DOHH2 (cell line): ENCODE measurements around the gene SRPK2.

Experiments used
- H3F3A ChIP-seq: fragments of 200-600 bp; sonication (generic), shearing (Covaris generic); 2 replicates; pipeline ENCODE4 v1.6.0; 2016; ENCODE audit warnings: antibody characterized with exemption, mild to moderate bottlenecking; ENCODE audit not compliant: control insufficient read depth, insufficient read depth
- H3K27ac ChIP-seq: fragments of 200-600 bp; sonication (generic); 2 replicates; pipeline ENCODE4 v1.5.1; 2014; ENCODE audit warnings: low read depth, mild to moderate bottlenecking, low read length, moderate library complexity
- H3K27me3 ChIP-seq: fragments of 200-600 bp; sonication (generic); 2 replicates; pipeline ENCODE4 v1.6.1; 2014; ENCODE audit warnings: mild to moderate bottlenecking, low read length, mixed read lengths; ENCODE audit not compliant: control insufficient read depth
- H3K36me3 ChIP-seq: fragments of 200-600 bp; sonication (generic); 2 replicates; pipeline ENCODE4 v1.6.1; 2014; ENCODE audit warnings: mild to moderate bottlenecking, low read length, moderate library complexity, mixed read lengths; ENCODE audit not compliant: control insufficient read depth
- H3K4me1 ChIP-seq: fragments of 200-600 bp; sonication (generic); 2 replicates; pipeline ENCODE4 v1.6.1; 2014; ENCODE audit warnings: mild to moderate bottlenecking, low read length, mixed read lengths; ENCODE audit not compliant: control insufficient read depth
- H3K4me2 ChIP-seq: fragments of 200-600 bp; sonication (generic); 2 replicates; pipeline ENCODE4 v1.6.0; 2014; ENCODE audit warnings: mild to moderate bottlenecking, low read length, moderate library complexity
- H3K4me3 ChIP-seq: fragments of 200-600 bp; sonication (generic); 2 replicates; pipeline ENCODE4 v1.5.1; 2014; ENCODE audit warnings: mild to moderate bottlenecking, low read length, mixed read lengths
- H3K79me2 ChIP-seq: fragments of 200-600 bp; sonication (generic); 2 replicates; pipeline ENCODE4 v1.6.1; 2014; ENCODE audit warnings: mild to moderate bottlenecking, low read length, mixed read lengths; ENCODE audit not compliant: control insufficient read depth
- H3K9me2 ChIP-seq: fragments of 200-600 bp; sonication (generic); replicated peaks from 2 replicates; pipeline ENCODE4 v1.6.1; 2014; ENCODE audit warnings: mild to moderate bottlenecking, low read length, mixed read lengths; ENCODE audit not compliant: control insufficient read depth
- H3K9me3 ChIP-seq: fragments of 200-600 bp; sonication (generic); 2 replicates; pipeline ENCODE4 v1.6.1; 2014; ENCODE audit warnings: antibody characterized with exemption, low read length, mixed read lengths; ENCODE audit not compliant: control insufficient read depth, insufficient read depth
- H4K20me1 ChIP-seq: fragments of 200-600 bp; sonication (generic); 2 replicates; pipeline ENCODE4 v1.6.0; 2014; ENCODE audit warnings: low read depth, mild to moderate bottlenecking, antibody characterized with exemption, low read length, moderate library complexity; ENCODE audit not compliant: control insufficient read depth, insufficient read depth
- CTCF ChIP-seq: fragments of 200-600 bp; sonication (generic); IDR thresholded peaks from one replicate; pipeline ENCODE4 v1.5.1; 2014; ENCODE audit warnings: antibody characterized with exemption, mild to moderate bottlenecking, low read depth, low read length; ENCODE audit not compliant: poor library complexity, severe bottlenecking
- EZH2phosphoT487 ChIP-seq: fragments of 200-600 bp; sonication (generic); IDR thresholded peaks from 2 replicates; pipeline ENCODE4 v1.6.1; 2017; ENCODE audit warnings: borderline replicate concordance, mild to moderate bottlenecking, antibody characterized with exemption, low read length, moderate library complexity, mixed read lengths

The SRPK2 gene

GRCh38 chr7:105141068-105141467 is 247.7 kb downstream of the SRPK2 start:
- Histone ChIP-seq H3K4me2 (no peak overlapping the region), H4K20me1 (no peaks in the 10 kb centered on the region), H3K27ac (no peak overlapping the region), H3K36me3 (peaks cover 8% of the 10 kb centered on the region; the same call in 1 of the 2 replicates), H3F3A (no peaks in the 10 kb centered on the region), H3K9me2 (no peaks in the 10 kb centered on the region), H3K27me3 (no peaks in the 10 kb centered on the region), H3K4me1 (no peaks in the 10 kb centered on the region), H3K9me3 (no peaks in the 10 kb centered on the region), H3K4me3 (no peak overlapping the region), H3K79me2 (no peaks in the 10 kb centered on the region)
- TF ChIP-seq EZH2phosphoT487, result no peak
- TF ChIP-seq CTCF, result peak; percentile 53

- Histone ChIP-seq H3K4me1 (no peaks in the 10 kb centered on the region), H3K4me2 (no peak overlapping the region), H3K36me3 (peaks cover 8% of the 10 kb centered on the region; the same call in 1 of the 2 replicates), H3K9me2 (no peaks in the 10 kb centered on the region), H3K9me3 (no peaks in the 10 kb centered on the region), H3K27ac (no peak overlapping the region), H3K4me3 (no peak overlapping the region), H4K20me1 (no peaks in the 10 kb centered on the region), H3K79me2 (no peaks in the 10 kb centered on the region), H3F3A (no peaks in the 10 kb centered on the region), H3K27me3 (no peaks in the 10 kb centered on the region)
- no peak for TF ChIP-seq EZH2phosphoT487
- no peak for TF ChIP-seq CTCF
Measured at GRCh38 chr7:105139381-105139780, 249.3 kb downstream of the SRPK2 start.

GRCh38 chr7:105137898-105138297 is 250.8 kb downstream of the SRPK2 start:
- TF ChIP-seq CTCF (no peak), EZH2phosphoT487 (no peak)
- Histone ChIP-seq H3K27me3 (no peaks in the 10 kb centered on the region), H3K4me2 (no peak overlapping the region), H3K9me3 (no peaks in the 10 kb centered on the region), H3K27ac (no peak overlapping the region), H3K4me3 (no peak overlapping the region), H3K9me2 (no peaks in the 10 kb centered on the region), H3K36me3 (peaks cover 8% of the 10 kb centered on the region; the same call in 1 of the 2 replicates), H3K4me1 (no peaks in the 10 kb centered on the region), H4K20me1 (no peaks in the 10 kb centered on the region), H3K79me2 (no peaks in the 10 kb centered on the region), H3F3A (no peaks in the 10 kb centered on the region)

- H3K36me3 ChIP-seq, result no peaks in the 10 kb centered on the region
- H3K27me3 ChIP-seq, result no peaks in the 10 kb centered on the region
- no peaks in the 10 kb centered on the region for H3F3A ChIP-seq
- no peak overlapping the region for H3K4me2 ChIP-seq
- no peak overlapping the region for H3K4me3 ChIP-seq
- H3K9me2 ChIP-seq, result no peaks in the 10 kb centered on the region
- H3K9me3 ChIP-seq, result no peaks in the 10 kb centered on the region
- H3K79me2 ChIP-seq, result no peaks in the 10 kb centered on the region
- H4K20me1 ChIP-seq, result no peaks in the 10 kb centered on the region
- no peaks in the 10 kb centered on the region for H3K4me1 ChIP-seq
- H3K27ac ChIP-seq, result no peak overlapping the region
- TF ChIP-seq CTCF, result peak; percentile 18
- no peak for TF ChIP-seq EZH2phosphoT487
Measured at GRCh38 chr7:105136221-105136620, 252.5 kb downstream of the SRPK2 start.
